Measurements from ENCODE around the gene SCYGR6.

- TF ChIP-seq ZNF544 (tag by site-specific recombination; IDR thresholded peaks at IDR 0.05) (no peak), CTCF (tag by site-specific recombination; IDR thresholded peaks at IDR 0.05) (no peak), GLIS1 (tag by site-specific recombination; IDR thresholded peaks at IDR 0.05) (no peak), REST (tag by site-specific recombination; IDR thresholded peaks at IDR 0.05) (no peak), TSHZ1 (tag by site-specific recombination; IDR thresholded peaks at IDR 0.05; ENCODE audit: borderline replicate concordance) (no peak), KLF17 (tag by site-specific recombination; IDR thresholded peaks at IDR 0.05) (no peak), ZBTB26 (tag by site-specific recombination; optimal IDR thresholded peaks at IDR 0.05) (no peak)
Measured at GRCh38 chr2:227706859-227707258, 17.7 kb downstream of the SCYGR6 start.
